Stimulated activated naive B cell treated with anti-CD40 and anti-IgM and Interleukin-4, amounts not matched to agents 10 μg/mL and 1 μg/mL and 100 μg/mL, for 72 hours (primary cell): Measurements from ENCODE around the gene TTC39A.
A peak's percentile ranks its signal among the peaks of the same experiment; 100 is the strongest.

Experiments used
- ATAC-seq, 2 donors: fragments of 150-1000 bp; cut with Tn5 transposase; replicated peaks; 2 replicates each; pipeline ENCODE4 v1.10.0; 2021; ENCODE audit warnings: moderate library complexity in 1 of 2
- DNase-seq: peaks from one replicate; pipeline ENCODE4 v3.0.0; 2021
- H3K27ac Mint-ChIP-seq: one replicate; pipeline ENCODE4 v1.8.0; 2022; ENCODE audit warnings: mild to moderate bottlenecking, mixed read lengths
- H3K27me3 Mint-ChIP-seq, 2 donors: one replicate each; pipeline ENCODE4 v1.8.0; 2022; ENCODE audit warnings: mixed read lengths in 2 of 2
- H3K36me3 Mint-ChIP-seq, 2 donors: one replicate each; pipeline ENCODE4 v1.8.0; 2022; ENCODE audit warnings: mixed read lengths in 2 of 2, mild to moderate bottlenecking in 1 of 2
- H3K4me1 Mint-ChIP-seq, 2 donors: one replicate each; pipeline ENCODE4 v1.8.0; 2022; ENCODE audit warnings: mixed read lengths in 2 of 2, mild to moderate bottlenecking in 1 of 2
- H3K4me3 Mint-ChIP-seq, 2 donors: one replicate each; pipeline ENCODE4 v1.8.0; 2022; ENCODE audit warnings: mild to moderate bottlenecking in 2 of 2, mixed read lengths in 2 of 2, moderate library complexity in 1 of 2
- H3K9me3 Mint-ChIP-seq, 2 donors: one replicate each; pipeline ENCODE4 v1.8.0; 2022; ENCODE audit warnings: mixed read lengths in 2 of 2, mild to moderate bottlenecking in 1 of 2

The TTC39A gene

DNA sequence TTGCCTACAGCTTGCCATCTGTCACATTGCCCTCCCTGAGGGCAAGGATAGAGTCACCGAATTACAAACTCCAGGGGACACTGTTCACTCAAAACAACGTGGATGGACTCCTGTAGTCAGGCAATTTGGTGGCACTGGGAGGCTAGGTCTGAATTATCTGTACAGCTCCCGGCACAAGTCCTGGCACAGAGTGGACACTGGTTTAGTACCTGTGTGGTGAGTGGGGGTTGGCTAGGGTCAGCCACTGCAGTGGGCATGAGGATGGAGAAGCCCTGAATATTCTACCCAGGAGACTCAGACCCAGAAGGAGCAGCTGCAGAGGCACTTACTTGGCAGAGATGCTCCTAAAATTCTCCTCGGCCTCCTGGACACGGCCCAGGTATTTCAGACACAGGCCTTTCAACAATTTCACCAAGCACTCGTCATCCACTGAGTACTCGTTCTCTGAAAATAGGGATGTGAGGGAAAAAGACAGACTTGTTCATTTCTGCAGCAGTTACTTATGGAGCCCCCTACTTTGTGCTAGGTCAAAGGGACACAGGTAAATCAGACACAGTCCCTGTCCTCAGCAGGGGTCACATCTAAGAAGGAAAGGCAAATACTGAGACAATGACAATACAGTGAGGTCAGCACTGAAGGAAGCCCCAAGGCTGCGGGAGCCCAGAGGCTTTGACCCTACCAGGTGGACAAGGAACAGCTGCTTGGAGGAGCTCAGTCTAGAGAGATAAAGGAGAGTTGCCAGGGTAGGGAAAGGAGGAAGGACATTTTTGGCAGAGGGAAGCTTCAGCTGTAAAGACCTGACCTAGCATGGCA, 40.5 kb downstream of the TTC39A start:
- no peak overlapping the region for H3K4me3 Mint-ChIP-seq
- no peaks in the 10 kb centered on the region for H3K9me3 Mint-ChIP-seq

DNA sequence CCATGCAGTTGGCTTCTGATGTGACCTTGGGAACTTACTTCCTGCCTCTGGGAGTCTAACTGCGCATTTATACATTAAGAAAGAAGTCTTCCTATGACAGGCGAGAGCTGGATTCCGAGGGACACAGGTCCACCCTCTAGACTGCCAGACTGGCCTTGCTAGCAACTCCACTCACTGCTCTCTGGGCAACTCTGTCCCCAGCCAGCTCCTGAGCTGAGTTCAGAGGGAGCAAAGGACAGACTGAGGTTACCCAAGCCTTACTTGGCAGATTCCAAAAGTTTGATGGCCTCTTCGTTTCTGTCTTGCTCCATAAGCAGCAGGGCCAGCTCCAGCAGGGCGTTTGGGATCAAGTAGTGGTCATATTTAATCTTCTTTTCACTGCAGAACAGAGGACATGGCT, 41.8 kb downstream of the TTC39A start:
- H3K27ac Mint-ChIP-seq: no peak overlapping the region
- H3K9me3 Mint-ChIP-seq: no peaks in the 10 kb centered on the region
- ATAC-seq (no peak), DNase-seq (no peak)
- peaks cover 0 to 5% of the 10 kb centered on the region in 2 donors for H3K36me3 Mint-ChIP-seq
- peaks cover 7 to 12% of the 10 kb centered on the region in 2 donors for H3K4me1 Mint-ChIP-seq
- H3K4me3 Mint-ChIP-seq: no peak overlapping the region
- peaks cover 0 to 3% of the 10 kb centered on the region in 2 donors for H3K27me3 Mint-ChIP-seq

More for the DNA sequence above, 40.5 kb downstream of the TTC39A start:
- H3K36me3 Mint-ChIP-seq: no peaks in the 10 kb centered on the region
- no peak for ATAC-seq
- H3K27ac Mint-ChIP-seq: no peak overlapping the region
- peaks cover 0 to 3% of the 10 kb centered on the region in 2 donors for H3K27me3 Mint-ChIP-seq
- peaks cover 0 to 2% of the 10 kb centered on the region in 2 donors for H3K4me1 Mint-ChIP-seq
- DNase-seq: no peak

DNA sequence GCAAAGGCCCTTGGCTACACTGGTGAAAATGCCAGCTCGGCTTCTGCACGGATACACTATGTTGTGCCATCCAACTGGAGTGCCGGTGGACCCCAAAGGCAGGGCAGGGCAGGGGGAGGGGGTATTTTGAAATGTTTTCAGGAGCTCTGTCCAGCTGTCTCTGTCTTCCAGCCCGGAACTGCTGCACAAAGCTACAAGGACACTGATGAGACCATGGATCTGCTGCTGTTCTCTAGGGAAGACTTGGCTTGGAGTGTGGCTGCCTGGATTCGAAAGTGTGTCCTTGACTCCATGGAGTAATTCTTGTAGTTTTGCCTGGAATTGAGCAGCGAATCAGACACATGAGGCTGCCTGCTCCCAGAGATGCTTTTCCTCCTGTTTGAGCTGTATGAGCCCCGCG, 42.4 kb downstream of the TTC39A start:
- H3K4me3 Mint-ChIP-seq: no peak overlapping the region
- peaks cover 0 to 5% of the 10 kb centered on the region in 2 donors for H3K36me3 Mint-ChIP-seq
- no peaks in the 10 kb centered on the region for H3K9me3 Mint-ChIP-seq
- DNase-seq (no peak), ATAC-seq (no peak)
- peaks cover 9 to 17% of the 10 kb centered on the region in 2 donors for H3K4me1 Mint-ChIP-seq
- H3K27me3 Mint-ChIP-seq: peaks cover 0 to 3% of the 10 kb centered on the region in 2 donors
- H3K27ac Mint-ChIP-seq: peak overlapping the region; percentile 27

DNA sequence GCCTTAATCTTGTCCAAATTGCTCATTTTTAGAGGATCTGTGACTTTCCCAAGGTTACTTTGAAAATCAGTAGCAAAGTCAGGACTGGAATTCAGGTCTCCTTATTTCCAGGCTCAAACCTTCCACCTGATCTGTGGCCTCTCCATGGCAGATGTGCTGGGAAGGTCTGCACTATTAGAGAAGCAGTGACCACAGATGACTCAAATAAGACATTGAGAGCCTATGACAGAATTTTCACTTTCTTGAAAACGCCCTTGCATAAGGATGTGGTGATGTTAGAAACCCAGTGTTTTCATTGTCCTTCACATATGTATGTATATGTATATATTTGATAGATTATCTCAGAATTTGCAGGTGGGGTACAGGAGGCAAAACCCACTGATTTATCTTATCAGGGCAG, 45.3 kb downstream of the TTC39A start:
- ATAC-seq: peak; percentile 62 to 73
- Mint-ChIP-seq H3K4me1 (peaks cover 15 to 27% of the 10 kb centered on the region in 2 donors), H3K9me3 (no peaks in the 10 kb centered on the region), H3K27ac (no peak overlapping the region), H3K36me3 (peaks cover 0 to 15% of the 10 kb centered on the region in 2 donors), H3K4me3 (no peak overlapping the region), H3K27me3 (peaks cover 0 to under 1% of the 10 kb centered on the region in 2 donors)
- no peak for DNase-seq

DNA sequence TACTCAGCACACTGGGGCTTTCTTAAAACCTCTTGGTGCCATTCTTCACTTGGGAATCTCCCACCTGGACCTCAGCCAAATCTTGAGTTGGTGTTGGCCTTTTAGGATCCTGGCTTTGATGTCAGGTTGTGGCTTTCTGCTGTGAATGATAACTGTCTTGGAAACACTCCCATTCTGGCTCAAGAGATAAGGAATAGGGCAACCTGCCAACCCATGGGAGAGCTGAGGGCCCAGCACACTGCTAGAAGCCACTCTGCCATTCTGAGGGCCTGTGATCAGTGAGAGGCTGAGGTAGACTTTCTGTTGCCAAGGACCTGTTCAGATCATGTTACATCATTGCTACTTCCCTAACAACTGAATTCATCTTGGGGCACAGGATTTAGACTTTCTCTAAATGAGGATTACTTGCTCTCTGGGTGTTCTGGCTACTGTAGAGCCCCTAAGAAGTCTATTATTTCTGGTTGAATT, 45.8 kb downstream of the TTC39A start:
- DNase-seq (no peak), ATAC-seq (peak; percentile 25 to 46)
- Mint-ChIP-seq H3K9me3 (no peaks in the 10 kb centered on the region), H3K36me3 (peaks cover 0 to 17% of the 10 kb centered on the region in 2 donors), H3K27me3 (no peaks in the 10 kb centered on the region), H3K4me3 (no peak overlapping the region), H3K4me1 (peaks cover 15 to 27% of the 10 kb centered on the region in 2 donors), H3K27ac (peak overlapping the region; percentile 47)

DNA sequence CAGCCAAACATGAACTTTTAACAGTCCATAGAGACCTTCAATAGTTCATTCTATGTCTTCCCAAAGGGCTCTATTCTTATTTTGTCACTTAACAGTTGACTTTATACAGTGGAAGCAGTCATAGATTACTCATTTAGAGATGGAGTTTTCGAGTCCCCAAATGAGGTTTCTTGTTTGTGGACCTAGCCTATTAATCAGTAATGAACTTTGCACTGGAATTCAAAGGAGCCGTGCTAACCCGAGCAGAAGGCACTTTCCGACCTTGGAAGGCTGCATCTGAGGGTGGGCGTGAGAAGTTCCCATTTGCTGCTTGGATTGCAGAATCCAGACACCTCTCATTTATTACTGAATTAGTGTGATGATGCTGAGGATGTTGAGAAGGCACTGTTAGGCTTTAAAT, 46.4 kb downstream of the TTC39A start:
- H3K27ac Mint-ChIP-seq: peak overlapping the region; percentile 88
- H3K4me3 Mint-ChIP-seq: peak overlapping the region in 1 of 2 donors; percentile 48
- H3K4me1 Mint-ChIP-seq: peaks cover 15 to 27% of the 10 kb centered on the region in 2 donors
- ATAC-seq (peak; percentile 17 to 22), DNase-seq (no peak)
- H3K27me3 Mint-ChIP-seq: no peaks in the 10 kb centered on the region
- no peaks in the 10 kb centered on the region for H3K9me3 Mint-ChIP-seq
- peaks cover 2 to 17% of the 10 kb centered on the region in 2 donors for H3K36me3 Mint-ChIP-seq

DNA sequence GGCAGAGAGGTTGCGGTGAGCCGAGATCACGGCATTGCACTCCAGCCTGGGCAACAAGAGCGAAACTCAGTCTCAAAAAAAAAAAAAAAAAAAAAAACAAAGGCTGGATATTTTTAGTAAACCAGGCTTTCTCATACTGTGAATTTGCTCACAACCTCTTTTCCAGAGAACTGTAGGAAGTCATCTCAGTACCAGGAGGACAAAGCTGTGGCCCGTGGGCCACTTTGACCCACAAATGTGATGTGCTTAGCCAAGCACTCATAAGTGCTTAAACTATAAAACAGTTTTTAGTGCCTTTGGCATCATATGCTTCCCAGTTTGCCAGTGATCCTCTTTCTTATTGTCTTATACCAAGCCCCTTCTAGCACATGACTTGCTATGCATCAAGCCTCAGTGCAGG, 47.8 kb downstream of the TTC39A start:
- no peaks in the 10 kb centered on the region for H3K9me3 Mint-ChIP-seq
- H3K4me3 Mint-ChIP-seq: peak overlapping the region in 1 of 2 donors; percentile 54
- DNase-seq: no peak
- ATAC-seq: peak; percentile 89 to 91
- H3K4me1 Mint-ChIP-seq: peaks cover 15 to 27% of the 10 kb centered on the region in 2 donors
- H3K36me3 Mint-ChIP-seq: peaks cover 2 to 17% of the 10 kb centered on the region in 2 donors
- no peaks in the 10 kb centered on the region for H3K27me3 Mint-ChIP-seq
- peak overlapping the region; percentile 77 for H3K27ac Mint-ChIP-seq

DNA sequence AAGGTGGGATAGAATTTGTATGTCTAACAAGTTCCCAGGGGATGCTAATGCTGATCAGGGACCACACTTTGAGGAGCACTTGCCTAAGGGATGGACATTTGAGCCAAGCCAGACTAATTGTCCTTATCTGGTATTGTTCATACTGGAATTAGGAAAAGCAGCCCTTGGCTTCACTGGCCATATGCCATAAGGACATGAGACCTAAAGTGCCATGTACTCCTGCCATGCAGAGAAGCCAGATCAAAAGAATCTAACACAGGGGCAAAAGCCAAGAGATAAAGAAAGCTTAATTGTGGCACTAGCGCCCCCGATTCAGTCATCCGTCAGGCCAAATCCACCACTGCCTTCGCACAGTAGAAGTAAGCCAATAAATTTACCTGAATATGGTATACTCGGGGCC, 48.6 kb downstream of the TTC39A start:
- no peak overlapping the region for H3K27ac Mint-ChIP-seq
- H3K36me3 Mint-ChIP-seq: peaks cover 2 to 17% of the 10 kb centered on the region in 2 donors
- H3K9me3 Mint-ChIP-seq: no peaks in the 10 kb centered on the region
- H3K4me1 Mint-ChIP-seq: peaks cover 15 to 27% of the 10 kb centered on the region in 2 donors
- no peaks in the 10 kb centered on the region for H3K27me3 Mint-ChIP-seq
- DNase-seq (no peak), ATAC-seq (no peak)
- H3K4me3 Mint-ChIP-seq: no peak overlapping the region

DNA sequence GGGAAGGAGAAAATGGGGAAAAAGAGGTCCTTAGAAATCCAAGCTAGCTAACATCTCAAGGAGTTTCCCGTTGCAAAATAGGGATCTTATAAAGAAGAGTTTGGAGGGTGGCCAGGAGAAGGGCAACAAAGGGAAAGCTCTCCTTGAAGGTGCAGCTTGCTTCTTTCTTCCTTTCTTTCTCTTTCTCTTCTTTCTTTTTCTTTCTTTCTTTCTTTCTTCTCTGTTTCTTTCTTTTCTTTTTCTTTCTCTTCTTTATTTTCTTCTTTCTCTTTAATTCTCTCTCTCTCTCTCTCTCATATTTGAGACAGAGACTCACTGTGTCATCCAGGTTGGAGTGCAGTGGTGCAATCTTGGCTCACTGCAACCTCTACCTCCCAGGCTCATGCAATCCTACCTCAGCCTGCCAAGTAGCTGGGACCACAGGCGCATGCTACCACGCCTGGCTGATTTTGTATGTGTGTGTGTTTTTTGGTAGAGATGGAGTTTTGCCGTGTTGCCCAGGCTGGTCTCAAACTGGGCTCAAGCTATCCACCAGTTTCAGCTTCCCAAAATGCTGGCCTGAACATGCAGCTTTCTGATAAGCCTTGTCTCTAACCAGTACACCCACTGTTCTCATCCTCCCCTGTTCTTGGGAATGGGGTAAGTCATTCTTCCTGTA, 49.9 kb downstream of the TTC39A start:
- DNase-seq (no peak), ATAC-seq (no peak)
- H3K4me3 Mint-ChIP-seq: no peak overlapping the region
- peaks cover 15 to 27% of the 10 kb centered on the region in 2 donors for H3K4me1 Mint-ChIP-seq
- no peaks in the 10 kb centered on the region for H3K9me3 Mint-ChIP-seq
- H3K27ac Mint-ChIP-seq: no peak overlapping the region
- no peaks in the 10 kb centered on the region for H3K27me3 Mint-ChIP-seq
- H3K36me3 Mint-ChIP-seq: peaks cover 4 to 17% of the 10 kb centered on the region in 2 donors

DNA sequence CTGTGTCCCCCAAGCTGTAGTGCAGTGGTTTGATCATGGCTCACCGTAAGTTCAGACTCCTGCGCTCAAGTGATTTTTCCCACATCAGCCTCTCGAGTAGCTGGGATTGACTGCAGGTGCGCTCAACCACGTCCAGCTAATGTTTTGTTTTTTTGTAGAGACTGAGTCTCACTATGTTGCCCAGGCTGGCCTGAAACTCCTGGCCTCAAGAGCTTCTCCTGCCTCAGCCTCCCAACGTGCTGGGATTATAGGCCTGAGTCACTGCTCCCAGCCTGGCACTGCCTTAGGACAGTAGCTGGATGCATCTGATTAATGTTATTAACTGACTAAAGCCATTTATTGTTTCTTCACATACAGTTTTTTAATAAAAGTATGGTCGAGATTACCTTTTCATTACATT, 54.1 kb downstream of the TTC39A start:
- Mint-ChIP-seq H3K4me3 (no peak overlapping the region), H3K36me3 (peaks cover 4 to 18% of the 10 kb centered on the region in 2 donors), H3K27ac (no peak overlapping the region), H3K9me3 (no peaks in the 10 kb centered on the region), H3K27me3 (no peaks in the 10 kb centered on the region), H3K4me1 (peaks cover 0 to 3% of the 10 kb centered on the region in 2 donors)
- ATAC-seq: no peak
- no peak for DNase-seq

DNA sequence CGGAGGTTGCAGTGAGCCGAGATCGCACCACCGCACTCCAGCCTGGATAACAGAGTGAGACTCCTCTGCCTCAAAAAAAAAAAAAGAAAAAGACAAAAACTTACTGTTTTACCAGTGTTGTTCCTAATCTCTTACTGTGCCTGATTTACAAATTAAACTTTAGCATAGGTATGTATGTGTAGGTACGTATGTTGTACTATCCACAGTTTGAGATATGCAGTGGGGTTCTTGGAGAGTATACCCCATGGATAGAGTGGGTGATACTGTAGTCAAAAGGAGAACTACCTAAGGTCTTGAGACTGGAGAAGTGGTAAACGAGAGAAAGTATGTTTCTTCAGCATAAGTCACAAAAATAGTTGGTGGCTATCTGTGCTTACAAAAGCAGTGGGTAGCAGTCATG, 55.7 kb downstream of the TTC39A start:
- H3K27me3 Mint-ChIP-seq: no peaks in the 10 kb centered on the region
- peaks cover 10 to 14% of the 10 kb centered on the region in 2 donors for H3K36me3 Mint-ChIP-seq
- H3K4me3 Mint-ChIP-seq: no peak overlapping the region
- DNase-seq (no peak), ATAC-seq (no peak)
- H3K9me3 Mint-ChIP-seq: no peaks in the 10 kb centered on the region
- H3K4me1 Mint-ChIP-seq: no peaks in the 10 kb centered on the region
- no peak overlapping the region for H3K27ac Mint-ChIP-seq

DNA sequence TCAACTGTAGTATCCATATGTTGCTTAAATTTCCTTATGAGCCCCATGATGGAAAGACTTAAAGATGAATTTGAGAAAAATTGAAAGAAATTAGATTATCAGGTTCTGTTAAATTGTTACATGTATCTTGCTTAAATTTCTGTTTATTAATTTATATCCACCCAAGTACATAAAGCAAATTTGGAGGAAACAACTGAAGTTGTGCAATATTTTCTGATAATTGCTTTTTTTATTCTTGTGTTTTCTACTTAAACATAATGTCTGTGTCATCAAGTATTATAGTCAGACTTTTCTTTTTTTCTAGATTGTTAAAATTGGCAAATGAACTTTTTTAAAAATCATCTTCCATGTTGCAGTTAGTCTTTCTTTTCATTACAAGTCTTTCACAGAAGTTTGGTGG, 57.4 kb downstream of the TTC39A start:
- ATAC-seq (no peak), DNase-seq (no peak)
- H3K9me3 Mint-ChIP-seq: no peaks in the 10 kb centered on the region
- H3K4me3 Mint-ChIP-seq: no peak overlapping the region
- no peaks in the 10 kb centered on the region for H3K27me3 Mint-ChIP-seq
- peaks cover 9 to 14% of the 10 kb centered on the region in 2 donors for H3K36me3 Mint-ChIP-seq
- peaks cover 5 to 10% of the 10 kb centered on the region in 2 donors for H3K4me1 Mint-ChIP-seq
- H3K27ac Mint-ChIP-seq: no peak overlapping the region

DNA sequence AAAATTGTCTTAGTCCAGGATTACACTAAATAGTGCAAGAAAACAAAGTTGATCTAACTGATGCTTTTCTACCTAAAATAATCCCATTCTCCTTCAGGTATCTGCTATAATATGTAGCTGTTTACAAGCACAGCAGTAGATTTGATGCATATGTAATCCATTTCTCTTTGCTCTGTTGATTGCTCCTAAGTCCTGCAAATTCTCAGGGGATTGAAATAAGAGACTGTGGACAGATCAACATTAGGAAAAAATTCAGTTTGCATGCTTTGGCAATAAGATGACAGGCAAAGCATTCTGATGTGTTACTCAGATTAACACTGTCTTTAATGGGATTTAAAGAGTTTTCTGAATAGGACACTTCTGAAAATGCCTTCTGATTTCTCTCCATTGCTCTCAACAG, 59.6 kb downstream of the TTC39A start:
- Mint-ChIP-seq H3K4me1 (peaks cover 14 to 32% of the 10 kb centered on the region in 2 donors), H3K27ac (no peak overlapping the region), H3K27me3 (no peaks in the 10 kb centered on the region), H3K36me3 (peaks cover 6 to 14% of the 10 kb centered on the region in 2 donors), H3K4me3 (no peak overlapping the region), H3K9me3 (no peaks in the 10 kb centered on the region)
- no peak for ATAC-seq
- DNase-seq: no peak

DNA sequence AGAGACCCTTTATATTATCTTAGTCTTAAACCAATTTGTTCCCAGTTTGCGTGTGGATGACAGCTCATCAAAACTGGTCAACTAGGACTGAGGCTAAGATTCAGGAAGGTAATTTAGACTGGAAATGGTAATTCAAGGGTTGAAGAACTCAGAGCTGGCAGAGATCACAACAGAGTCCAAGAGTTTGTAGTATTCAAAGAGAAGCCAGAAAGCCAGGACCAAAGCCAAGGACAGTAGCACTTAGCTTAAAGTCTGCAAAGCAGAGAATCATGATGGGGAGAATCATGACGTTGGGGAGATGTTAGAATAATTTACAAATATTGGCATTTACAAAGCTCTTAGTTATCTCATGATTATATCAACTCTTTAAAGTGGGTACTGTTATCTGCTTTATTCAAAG, 61.7 kb downstream of the TTC39A start:
- Mint-ChIP-seq H3K4me3 (peak overlapping the region; percentile 7 to 51), H3K4me1 (peaks cover 21 to 53% of the 10 kb centered on the region in 2 donors), H3K36me3 (peaks cover 6 to 13% of the 10 kb centered on the region in 2 donors), H3K9me3 (no peaks in the 10 kb centered on the region), H3K27me3 (no peaks in the 10 kb centered on the region), H3K27ac (peak overlapping the region; percentile 84)
- no peak for DNase-seq
- ATAC-seq: peak; percentile 61
